ENCODE measurements around the gene SNED1.

SNED1 gene

DNA sequence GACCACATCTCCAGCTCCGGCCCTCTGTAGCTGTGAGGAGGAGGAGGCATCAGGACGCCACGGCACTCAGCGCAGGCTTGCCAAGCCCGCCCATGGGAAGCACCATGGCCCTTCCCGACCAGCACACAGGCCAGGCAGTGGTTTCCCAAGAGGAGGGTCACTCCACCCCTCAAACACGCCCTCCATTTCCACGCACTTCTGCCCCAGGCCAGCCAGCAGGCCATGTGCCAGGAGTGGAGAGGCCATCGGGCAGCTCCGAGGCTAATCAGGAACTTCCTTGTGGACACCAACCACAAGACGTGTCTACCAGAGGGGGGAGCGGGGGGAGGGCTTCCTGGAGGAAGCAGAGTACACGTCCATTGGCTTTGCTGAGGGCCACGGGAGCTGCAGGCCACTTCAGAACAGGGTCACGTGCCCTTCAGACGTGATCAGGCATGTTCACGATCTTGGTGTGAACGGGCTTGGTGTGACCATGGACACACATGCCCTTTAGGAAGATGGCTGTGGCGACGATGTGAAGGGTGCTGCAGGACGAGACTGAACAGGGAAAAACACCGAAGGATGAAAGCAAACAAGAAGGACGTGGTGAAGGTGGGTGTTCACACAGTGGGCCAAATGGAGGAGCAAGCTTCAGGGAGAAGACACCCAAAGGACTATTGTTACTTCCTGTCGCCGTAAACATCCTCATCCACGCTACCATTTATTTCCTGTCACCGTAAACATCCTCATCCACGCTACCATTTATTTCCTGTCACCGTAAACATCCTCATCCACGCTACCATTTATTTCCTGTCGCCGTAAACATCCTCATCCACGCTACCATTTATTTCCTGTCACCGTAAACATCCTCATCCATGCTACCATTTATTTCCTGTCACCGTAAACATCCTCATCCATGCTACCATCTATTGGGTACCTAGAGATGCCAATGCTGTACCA is 110.1 kb downstream of the SNED1 start:
- DNase-seq (ENCODE audit: low spot score), result no peak

DNA sequence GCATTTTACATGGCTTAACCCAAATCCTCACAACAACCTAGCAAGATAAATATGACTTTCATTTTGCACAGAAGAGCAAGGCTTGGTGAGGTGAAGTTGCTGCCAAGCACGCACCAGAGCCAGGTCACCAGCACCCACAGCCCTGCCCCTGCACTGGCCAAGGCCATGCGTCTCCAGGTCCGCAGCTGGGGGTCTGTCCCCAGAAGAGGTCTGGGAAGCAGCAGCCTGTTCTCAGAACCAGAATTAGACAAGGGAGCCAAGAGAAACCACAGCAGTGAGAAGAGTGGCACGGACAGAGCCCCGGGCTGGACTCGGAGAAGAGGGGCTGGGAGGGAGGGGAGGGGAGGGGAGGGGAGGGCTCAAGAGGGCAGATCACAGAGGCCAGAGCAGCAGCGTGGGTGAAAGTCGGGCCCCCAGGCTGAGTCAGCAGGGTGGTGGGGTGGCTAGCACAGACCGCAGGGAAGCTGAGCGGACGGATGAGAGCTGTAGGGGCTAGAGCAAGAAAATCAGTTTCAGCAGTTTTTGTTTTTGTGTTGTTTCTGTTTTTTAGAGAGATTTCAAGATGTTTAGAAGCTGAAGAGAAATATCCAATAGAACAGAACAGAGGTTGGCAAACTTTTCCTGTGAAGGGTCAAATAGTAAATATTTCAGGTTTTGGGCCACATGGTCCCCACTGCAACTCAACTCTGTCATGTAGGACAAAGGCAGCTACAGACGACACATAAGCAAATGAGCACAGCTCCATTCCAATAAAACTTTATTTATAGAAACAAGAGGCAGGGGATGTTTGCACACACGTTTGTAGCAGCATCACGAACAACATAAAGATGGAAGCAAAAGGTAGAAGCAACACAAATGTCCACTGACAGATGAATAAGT is 111.0 kb downstream of the SNED1 start:
- no peak for DNase-seq (ENCODE audit: low spot score)

DNA sequence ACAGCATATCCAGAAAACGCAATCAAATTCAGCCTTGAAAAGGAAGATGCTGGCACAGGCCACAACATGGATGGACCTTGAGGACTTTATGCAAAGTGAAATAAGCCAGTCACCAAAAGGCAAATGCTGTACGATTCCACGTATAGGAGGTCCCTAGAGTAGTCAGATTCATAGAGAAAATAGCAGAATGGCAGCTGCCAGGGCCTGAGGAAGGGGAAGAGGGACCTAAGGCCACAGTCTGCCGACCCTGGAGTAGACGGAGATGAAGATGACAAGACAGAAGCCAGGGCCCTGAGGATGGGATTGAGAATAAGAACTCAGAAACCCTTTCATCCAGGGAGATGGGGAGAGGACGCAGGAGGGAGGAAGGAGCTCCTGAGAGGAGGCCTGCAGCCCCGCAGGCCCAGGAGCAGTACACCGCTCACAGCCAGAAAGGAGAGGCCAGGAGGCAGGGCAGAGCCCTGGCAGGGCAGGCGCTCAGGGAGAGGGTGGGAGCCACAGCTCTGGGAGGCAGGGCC is 111.7 kb downstream of the SNED1 start:
- no peak for DNase-seq (ENCODE audit: low spot score)

GRCh38 chr2:241110607-241111439 is 112.4 kb downstream of the SNED1 start:
- no peak for DNase-seq (ENCODE audit: low spot score)

DNA sequence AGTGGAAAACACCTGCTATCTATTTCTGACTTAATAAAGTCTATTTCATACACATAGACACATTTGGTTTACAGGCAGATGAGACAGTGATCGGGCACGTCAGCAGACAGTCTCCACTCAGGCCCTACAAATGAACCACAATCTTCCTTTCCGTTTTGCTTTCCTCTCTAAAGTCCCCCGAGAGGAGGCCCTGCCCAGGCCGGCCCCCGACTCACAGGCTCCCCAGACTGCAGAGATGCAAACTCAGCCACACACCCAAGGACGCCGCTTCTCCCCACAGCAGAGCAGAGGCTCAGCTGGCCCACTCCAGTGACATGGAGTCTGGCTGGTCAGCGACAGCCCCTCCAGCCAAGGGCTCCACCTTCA is 113.0 kb downstream of the SNED1 start:
- DNase-seq (ENCODE audit: low spot score), result no peak

DNA sequence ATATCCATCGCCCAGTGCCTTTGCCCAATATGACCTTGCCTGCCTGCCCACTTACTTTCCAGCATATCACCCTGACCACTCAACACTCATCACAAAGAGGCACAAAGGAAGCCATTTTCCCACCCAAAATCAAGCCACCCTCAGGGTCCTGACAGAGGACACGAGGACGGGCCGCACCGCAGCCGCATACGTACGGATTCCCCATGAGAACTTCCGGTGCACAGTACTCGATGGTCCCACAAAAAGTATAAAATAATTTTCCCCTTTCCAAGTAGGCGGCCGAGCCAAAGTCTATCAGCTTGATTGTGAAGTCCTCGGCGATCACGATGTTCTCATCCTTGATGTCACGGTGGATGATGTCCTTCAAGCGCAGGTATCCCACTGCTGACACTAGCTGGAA is 113.6 kb downstream of the SNED1 start:
- DNase-seq (ENCODE audit: low spot score), result no peak

- DNase-seq (ENCODE audit: low spot score), result no peak
Measured at GRCh38 chr2:241112592-241112991, 114.2 kb downstream of the SNED1 start.

GRCh38 chr2:241114836-241115235 is 116.4 kb downstream of the SNED1 start:
- no peak for DNase-seq (ENCODE audit: low spot score)

DNA sequence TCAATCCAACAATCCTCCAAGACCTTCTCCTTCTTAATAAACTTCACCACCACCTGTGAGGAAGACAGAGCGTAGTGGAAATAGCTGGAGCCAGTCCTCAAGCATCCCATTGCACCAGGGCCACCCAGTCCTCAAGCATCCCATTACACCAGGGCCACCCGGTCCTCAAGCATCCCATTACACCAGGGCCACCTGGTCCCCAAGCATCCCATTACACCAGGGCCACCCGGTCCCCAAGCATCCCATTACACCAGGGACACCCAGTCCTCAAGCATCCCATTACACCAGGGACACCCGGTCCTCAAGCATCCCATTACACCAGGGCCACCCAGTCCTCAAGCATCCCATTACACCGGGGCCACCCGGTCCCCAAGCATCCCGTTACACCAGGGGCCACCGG is 116.9 kb downstream of the SNED1 start:
- DNase-seq (ENCODE audit: low spot score), result no peak

DNA sequence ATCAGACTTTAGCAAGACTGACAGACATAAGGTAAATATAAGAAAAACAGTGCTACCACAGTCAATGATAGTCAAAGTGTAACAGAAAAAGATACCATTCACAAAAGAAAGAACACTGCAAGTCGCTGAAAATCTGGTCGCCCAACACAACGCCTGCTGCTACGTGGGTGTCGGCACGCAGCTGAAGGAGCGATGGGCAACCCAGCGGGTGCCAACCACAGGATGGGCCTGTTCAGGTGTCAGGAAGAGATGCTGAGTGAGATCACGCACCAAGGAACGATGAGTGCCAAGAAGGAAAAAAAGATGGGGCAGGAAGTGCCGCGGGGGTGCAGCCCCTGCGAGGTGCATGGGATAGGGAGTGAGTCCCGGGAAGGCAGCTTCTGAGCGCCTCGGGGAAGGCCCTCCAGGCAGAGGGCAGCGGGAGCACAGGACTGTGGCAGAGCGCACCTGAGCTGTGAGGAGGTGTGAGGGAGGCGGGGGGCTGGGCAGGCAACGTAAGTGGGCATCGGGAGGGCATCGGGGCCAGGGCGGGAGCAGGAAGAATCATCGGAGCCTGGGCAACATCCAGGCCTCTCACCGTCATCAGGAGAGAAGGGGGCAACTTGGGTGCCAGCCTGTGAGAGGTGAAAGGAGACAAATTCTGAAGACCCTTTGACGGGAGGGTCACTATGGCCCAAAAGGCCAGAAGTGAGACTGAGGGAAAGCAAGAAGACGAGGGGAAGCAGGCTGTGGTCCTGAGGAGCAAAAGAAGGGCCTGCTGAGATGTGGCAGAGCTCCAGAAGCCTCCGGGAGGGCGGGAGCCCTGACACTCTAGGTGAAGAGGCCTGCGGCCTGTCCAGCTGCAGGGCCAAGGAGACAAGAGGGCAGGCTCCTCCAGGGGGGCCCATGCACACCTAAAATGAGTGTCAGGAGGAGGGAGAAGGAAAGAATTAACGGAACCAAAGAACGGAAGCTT is 118.5 kb downstream of the SNED1 start:
- DNase-seq (ENCODE audit: low spot score), result no peak

- no peak for DNase-seq (ENCODE audit: low spot score)
Measured at GRCh38 chr2:241118737-241119505, 120.5 kb downstream of the SNED1 start.

- DNase-seq (ENCODE audit: low spot score), result no peak
Measured at GRCh38 chr2:241120440-241120839, 122.0 kb downstream of the SNED1 start.

DNA sequence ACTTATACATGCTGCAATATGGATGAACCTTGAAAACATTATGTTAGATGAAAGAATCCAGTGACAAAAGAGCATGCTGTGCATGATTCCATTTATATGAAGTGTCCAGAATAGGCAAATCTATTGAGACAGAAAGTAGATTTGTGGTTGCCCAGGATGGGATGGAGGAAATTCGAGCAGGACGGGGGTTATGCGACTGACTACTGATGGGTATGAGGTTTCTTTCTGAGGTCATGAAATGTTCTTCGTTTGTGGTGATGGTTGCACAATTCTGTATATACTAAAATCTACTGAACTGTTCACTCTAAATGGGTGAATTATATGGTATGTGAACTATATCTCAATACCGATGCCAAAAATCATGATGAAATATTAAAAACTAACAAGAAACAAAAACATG is 122.6 kb downstream of the SNED1 start:
- DNase-seq (ENCODE audit: low spot score), result no peak

- DNase-seq (ENCODE audit: low spot score), result no peak
Measured at GRCh38 chr2:241122376-241123002, 124.1 kb downstream of the SNED1 start.

- DNase-seq (ENCODE audit: low spot score), result no peak
Measured at GRCh38 chr2:241123816-241124536, 125.6 kb downstream of the SNED1 start.

- DNase-seq (ENCODE audit: low spot score), result no peak
Measured at GRCh38 chr2:241125626-241126025, 127.2 kb downstream of the SNED1 start.

DNA sequence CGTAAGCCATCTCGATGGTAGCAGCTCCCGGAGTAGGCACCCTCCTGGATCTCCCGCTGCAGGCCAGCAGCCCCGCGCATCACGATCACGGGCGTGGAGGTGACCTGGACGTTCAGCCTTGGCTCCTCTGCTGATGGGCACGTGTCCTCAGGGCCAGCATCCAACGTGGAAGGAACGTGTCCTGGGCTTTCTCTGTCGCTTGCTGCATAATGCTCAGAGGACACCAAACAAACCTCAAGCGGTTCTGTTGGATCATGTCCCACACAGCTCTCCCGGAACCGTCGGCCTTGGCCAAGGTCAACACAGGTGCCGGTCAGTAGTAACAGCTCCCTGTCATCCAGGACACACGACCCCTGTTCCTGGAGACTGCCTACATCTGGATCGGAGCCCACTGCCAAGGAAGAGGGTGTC is 127.8 kb downstream of the SNED1 start:
- DNase-seq (ENCODE audit: low spot score), result no peak

DNA sequence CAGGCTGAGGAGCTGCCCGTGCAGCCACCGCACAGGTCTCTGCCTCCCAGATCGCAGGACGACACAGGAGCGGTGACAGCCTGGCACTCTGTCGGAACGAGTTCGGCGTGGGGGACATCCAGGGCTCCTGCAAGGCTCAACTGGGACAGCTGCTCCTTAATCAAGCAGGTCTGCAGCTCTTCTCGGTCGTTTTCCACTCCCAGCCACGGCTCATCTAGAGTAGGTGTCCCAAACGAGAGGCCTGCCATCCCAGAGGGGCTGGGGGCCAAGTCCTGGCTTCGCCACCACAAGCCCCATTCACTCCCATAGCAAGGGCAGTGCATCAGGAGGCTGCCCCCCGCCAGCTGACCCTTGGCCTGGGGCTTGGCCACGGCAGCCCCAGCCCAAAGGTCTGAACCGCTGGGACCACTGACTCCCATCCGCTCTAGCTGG is 128.4 kb downstream of the SNED1 start:
- no peak for DNase-seq (ENCODE audit: low spot score)

- DNase-seq (ENCODE audit: low spot score), result no peak
Measured at GRCh38 chr2:241128266-241128665, 129.8 kb downstream of the SNED1 start.

All from hepatic stellate cell (primary cell).